Stimulated activated CD8-positive, alpha-beta memory T cell treated with anti-CD3 and anti-CD28 coated beads, Interleukin-7, amount 100 ng/mL, for 4 hours (primary cell): Measurements from ENCODE around the gene SLC35E2B.
"Not testable (repeated sequence)": the region's sequence is repeated elsewhere in the genome, so short reads cannot be mapped to it uniquely, and the experiment has no call there.

Source experiments
- DNase-seq, 2 donors: peaks; one replicate each; pipeline ENCODE4 v3.0.0-alpha.2; 2020; ENCODE audit warnings: low read depth in 2 of 2

The SLC35E2B gene

GRCh38 chr1:1692714-1693647 is at the start of gene SLC35E2B:
Gene SLC35E2B, minus strand, starts transcription at chr1:1692795. Its CDS starts 16,096 bp downstream, at chr1:1676699.
- peak; percentile 88 to 95 for DNase-seq

- DNase-seq, result not testable (repeated sequence)
Measured at GRCh38 chr1:1741013-1741412, 48.4 kb upstream of the SLC35E2B start.

GRCh38 chr1:1738799-1739337 is 46.3 kb upstream of the SLC35E2B start:
- DNase-seq, result not testable (repeated sequence)

GRCh38 chr1:1737675-1738590 is 45.3 kb upstream of the SLC35E2B start:
- DNase-seq, result not testable (repeated sequence)

- no peak for DNase-seq
Measured at GRCh38 chr1:1732381-1732780, 39.8 kb upstream of the SLC35E2B start.

- DNase-seq, result no peak
Measured at GRCh38 chr1:1730870-1731269, 38.3 kb upstream of the SLC35E2B start.

- not testable (repeated sequence) for DNase-seq
Measured at GRCh38 chr1:1730230-1730629, 37.6 kb upstream of the SLC35E2B start.

- DNase-seq, result not testable (repeated sequence)
Measured at GRCh38 chr1:1729116-1729816, 36.7 kb upstream of the SLC35E2B start.

- peak in 1 of 2 donors; percentile 17 for DNase-seq
Measured at GRCh38 chr1:1728308-1729005, 35.9 kb upstream of the SLC35E2B start.

GRCh38 chr1:1727131-1727651 is 34.6 kb upstream of the SLC35E2B start:
- not testable (repeated sequence) for DNase-seq

- not testable (repeated sequence) for DNase-seq
Measured at GRCh38 chr1:1726088-1726487, 33.5 kb upstream of the SLC35E2B start.

- DNase-seq, result peak; percentile 98 to 99
Measured at GRCh38 chr1:1724035-1724864, 31.7 kb upstream of the SLC35E2B start, which contains the start of gene CDK11A. Gene CDK11A, minus strand, starts transcription at chr1:1724357. Its CDS starts 1,539 bp downstream, at chr1:1722818.

- no peak for DNase-seq
Measured at GRCh38 chr1:1721201-1721600, 28.6 kb upstream of the SLC35E2B start.

- DNase-seq, result not testable (repeated sequence)
Measured at GRCh38 chr1:1715109-1715883, 22.7 kb upstream of the SLC35E2B start.

- DNase-seq, result not testable (repeated sequence)
Measured at GRCh38 chr1:1707897-1708296, 15.3 kb upstream of the SLC35E2B start.

- DNase-seq, result not testable (repeated sequence)
Measured at GRCh38 chr1:1707241-1707640, 14.6 kb upstream of the SLC35E2B start.

GRCh38 chr1:1705623-1706022 is 13.0 kb upstream of the SLC35E2B start:
- DNase-seq, result not testable (repeated sequence)

- not testable (repeated sequence) for DNase-seq
Measured at GRCh38 chr1:1704284-1704957, 11.8 kb upstream of the SLC35E2B start.
